HepG2 (cell line): ENCODE measurements around the gene PTGES3. TPM values are rescaled to one million over a fixed set of nuclear protein-coding genes. Genes with fewer than 3 reads are reported as not detected.

Source experiments
- ARID2 ChIP-seq: sonication (generic); formaldehyde crosslinking; IDR thresholded peaks from 2 replicates; pipeline ENCODE4 v1.8.1; 2022; ENCODE audit warnings: mild to moderate bottlenecking, missing genetic modification reagents, borderline replicate concordance
- ATRX ChIP-seq: sonication (generic); formaldehyde crosslinking; IDR thresholded peaks from 2 replicates; pipeline ENCODE4 v1.4.0; 2020; ENCODE audit warnings: missing genetic modification reagents, borderline replicate concordance
- CAMTA2 ChIP-seq: sonication (generic); formaldehyde crosslinking; IDR thresholded peaks from 2 replicates; pipeline ENCODE4 v1.4.0; 2020; ENCODE audit warnings: mild to moderate bottlenecking, missing genetic modification reagents, borderline replicate concordance
- CSRNP2 ChIP-seq: sonication (generic); formaldehyde crosslinking; conservative IDR thresholded peaks from 2 replicates; pipeline ENCODE4 v1.8.0; 2022; ENCODE audit warnings: low read depth, missing genetic modification reagents
- PITX1 ChIP-seq: sonication (generic); formaldehyde crosslinking; IDR thresholded peaks from 2 replicates; pipeline ENCODE4 v1.5.1; 2020; ENCODE audit warnings: mild to moderate bottlenecking, missing genetic modification reagents
- PTBP1 ChIP-seq: fragments of 200-400 bp; formaldehyde crosslinking; IDR thresholded peaks from 2 replicates; pipeline ENCODE4 v1.6.1; 2018; ENCODE audit warnings: low read length, low read depth; ENCODE audit not compliant: poor library complexity, severe bottlenecking
- REL ChIP-seq: sonication (generic); formaldehyde crosslinking; conservative IDR thresholded peaks from 2 replicates; pipeline ENCODE4 v1.8.0; 2022; ENCODE audit warnings: mild to moderate bottlenecking, missing genetic modification reagents, moderate library complexity
- RFX5 ChIP-seq: IDR thresholded peaks from 2 replicates; pipeline ENCODE4 v1.6.1; 2011; ENCODE audit warnings: low read depth, low read length, improper control_type of control experiment
- TFE3 ChIP-seq: IDR thresholded peaks from 2 replicates; pipeline ENCODE4 v1.6.1; 2016
- ZBTB26 ChIP-seq: IDR thresholded peaks from 2 replicates; pipeline ENCODE4 v1.6.1; 2016; ENCODE audit warnings: missing compliant biosample characterization, missing genetic modification reagents, borderline replicate concordance
- ZFP36L2 ChIP-seq: sonication (generic); formaldehyde crosslinking; IDR thresholded peaks from 2 replicates; pipeline ENCODE4 v1.4.0; 2020; ENCODE audit warnings: missing genetic modification reagents
- ZNF12 ChIP-seq: sonication (generic); formaldehyde crosslinking; IDR thresholded peaks from 2 replicates; pipeline ENCODE4 v1.5.0; 2020; ENCODE audit warnings: missing genetic modification reagents
- ZNF138 ChIP-seq: sonication (generic); formaldehyde crosslinking; IDR thresholded peaks from 2 replicates; pipeline ENCODE4 v1.5.0; 2020; ENCODE audit warnings: mild to moderate bottlenecking, low read depth, missing genetic modification reagents
- ZNF556 ChIP-seq: sonication (generic); formaldehyde crosslinking; IDR thresholded peaks from 2 replicates; pipeline ENCODE4 v1.4.0; 2020; ENCODE audit warnings: mild to moderate bottlenecking, missing genetic modification reagents, borderline replicate concordance
- ZNF562 ChIP-seq: sonication (generic); formaldehyde crosslinking; IDR thresholded peaks from 2 replicates; pipeline ENCODE4 v1.8.0; 2022; ENCODE audit warnings: missing genetic modification reagents, borderline replicate concordance
- ZNF563 ChIP-seq: sonication (generic); formaldehyde crosslinking; IDR thresholded peaks from 2 replicates; pipeline ENCODE4 v1.8.0; 2022; ENCODE audit warnings: mild to moderate bottlenecking, moderate library complexity, missing genetic modification reagents
- ZNF570 ChIP-seq: sonication (generic); formaldehyde crosslinking; IDR thresholded peaks from 2 replicates; pipeline ENCODE4 v1.4.0; 2020; ENCODE audit warnings: mild to moderate bottlenecking, missing genetic modification reagents, borderline replicate concordance
- ZNF724P ChIP-seq: sonication (generic); formaldehyde crosslinking; IDR thresholded peaks from 2 replicates; pipeline ENCODE4 v1.8.0; 2022; ENCODE audit warnings: missing genetic modification reagents, borderline replicate concordance
- ZNF766 ChIP-seq: sonication (generic); formaldehyde crosslinking; IDR thresholded peaks from 2 replicates; pipeline ENCODE4 v1.5.0; 2020; ENCODE audit warnings: missing genetic modification reagents, borderline replicate concordance
- ZSCAN20 ChIP-seq: sonication (generic); formaldehyde crosslinking; IDR thresholded peaks from 2 replicates; pipeline ENCODE4 v1.4.0; 2020; ENCODE audit warnings: missing genetic modification reagents, mild to moderate bottlenecking, borderline replicate concordance
- polyA plus RNA-seq, 8 experiments: library from polyadenylated mRNA; depleted of rRNA in 3 of 8; stranded (reverse) in 7 of 8; unstranded in 1 of 8; fragments of >200 nt; fragmentation: Illumina TruSeq in 4 of 8; extraction: Trizol in 4 of 8; gene quantifications; 2 replicates each; pipeline versions ENCODE4 v1.2.1 to v1.2.3, GENCODE V29; 2011 to 2016; ENCODE audit warnings: low read depth in 4 of 8, missing spikeins in 1 of 8, mixed read lengths in 1 of 8; ENCODE audit not compliant: insufficient read depth in 1 of 8
- total RNA-seq, 5 experiments: library from RNA; depleted of rRNA; stranded (reverse); fragments of >200 nt; fragmentation: Illumina TruSeq; extraction: Trizol; gene quantifications; 2 replicates each; pipeline ENCODE4 v1.2.3, GENCODE V29; 2016; ENCODE audit warnings: low read depth in 1 of 5
- TF ChIP-seq, protein P1 (sequence below): IDR thresholded peaks from 2 replicates; pipeline ENCODE4 v1.6.1; 2018; ENCODE audit warnings: missing genetic modification reagents, mild to moderate bottlenecking, missing compliant biosample characterization

PTGES3 gene
- total and polyA plus RNA-seq, 2 of the 13 experiments (the other 11 are each of a cell fraction or from before 2014, with no cell fraction given): 54.4 to 159 TPM

GRCh38 chr12:56630180-56630632, 57.9 kb downstream of the PTGES3 start, which contains the start of gene BAZ2A (continued):
- TF ChIP-seq ZNF563: no peak; the same call in 1 of the 2 replicates
- TF ChIP-seq CAMTA2 (CRISPR knock-in tag): 0 out of 2 replicates have a peak, but pooled peaks have one; percentile 57
- TF ChIP-seq ZBTB26: no peak
- no peak for TF ChIP-seq REL
- TF ChIP-seq, protein P1, sequence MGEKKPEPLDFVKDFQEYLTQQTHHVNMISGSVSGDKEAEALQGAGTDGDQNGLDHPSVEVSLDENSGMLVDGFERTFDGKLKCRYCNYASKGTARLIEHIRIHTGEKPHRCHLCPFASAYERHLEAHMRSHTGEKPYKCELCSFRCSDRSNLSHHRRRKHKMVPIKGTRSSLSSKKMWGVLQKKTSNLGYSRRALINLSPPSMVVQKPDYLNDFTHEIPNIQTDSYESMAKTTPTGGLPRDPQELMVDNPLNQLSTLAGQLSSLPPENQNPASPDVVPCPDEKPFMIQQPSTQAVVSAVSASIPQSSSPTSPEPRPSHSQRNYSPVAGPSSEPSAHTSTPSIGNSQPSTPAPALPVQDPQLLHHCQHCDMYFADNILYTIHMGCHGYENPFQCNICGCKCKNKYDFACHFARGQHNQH (CRISPR knock-in tag): peak; percentile 60; the same call in 1 of the 2 replicates
- peak; percentile 76 for TF ChIP-seq PITX1 (CRISPR knock-in tag)
- TF ChIP-seq ZNF12 (CRISPR knock-in tag): peak; percentile 58; the same call in 1 of the 2 replicates
- TF ChIP-seq ZSCAN20 (CRISPR knock-in tag): no peak
- no peak for TF ChIP-seq ZNF724P (CRISPR knock-in tag)
- TF ChIP-seq ZFP36L2: no peak
- 0 out of 2 replicates have a peak, but pooled peaks have one; percentile 31 for TF ChIP-seq TFE3 (CRISPR knock-in tag)
- no peak for TF ChIP-seq ZNF570
- no peak for TF ChIP-seq PTBP1
- no peak for TF ChIP-seq CSRNP2 (CRISPR knock-in tag)
- TF ChIP-seq ARID2 (CRISPR knock-in tag): no peak
- TF ChIP-seq ZNF556: no peak
- no peak for TF ChIP-seq ZNF562 (CRISPR knock-in tag)
- no peak for TF ChIP-seq RFX5
- no peak for TF ChIP-seq ATRX
- TF ChIP-seq ZNF138 (CRISPR knock-in tag): no peak
- TF ChIP-seq ZNF766 (CRISPR knock-in tag): no peak
